ENCODE measurements around the gene SAP30.

Gene SAP30

DNA sequence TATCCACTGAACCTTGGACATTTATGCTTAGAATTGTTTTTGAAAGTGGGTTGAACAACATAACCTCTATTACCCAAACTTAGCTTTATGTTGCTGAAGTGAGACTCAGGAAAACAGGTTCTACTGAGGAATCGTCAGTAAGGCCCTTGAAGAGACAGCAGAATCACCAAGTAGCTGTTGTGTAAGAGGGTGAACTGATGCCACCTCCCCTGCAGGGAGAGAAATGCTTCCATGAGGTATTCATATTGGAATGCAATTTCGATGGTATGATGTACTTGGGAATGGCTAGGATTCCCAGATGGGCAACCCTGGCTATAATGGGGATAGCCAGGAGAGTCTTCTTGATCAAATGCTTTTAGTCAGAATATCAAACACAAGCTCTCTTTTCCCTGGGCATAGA, 32.3 kb downstream of the SAP30 start:
- H3K23ac ChIP-seq (ENCODE audit: low read length): no peak overlapping the region
- WGBS (ENCODE audit: extremely low coverage, insufficient coverage, insufficient read length): no CpG with 5 or more reads among the region's 2 CpGs
- no peak overlapping the region for H3K14ac ChIP-seq (ENCODE audit: low read length)
- no peak overlapping the region for H3K27ac ChIP-seq (ENCODE audit: low read depth, low read length)
- no peak overlapping the region for H3K9ac ChIP-seq (ENCODE audit: low read length)
- peak in 1 of 2 donors; percentile 8 for DNase-seq
- no peaks in the 10 kb centered on the region for H3K36me3 ChIP-seq (ENCODE audit: control insufficient read depth in 1 of 2, insufficient read depth in 2 of 2, low read length in 2 of 2)
- H4K8ac ChIP-seq (ENCODE audit: low read depth, low read length): no peak overlapping the region
- no peak overlapping the region for H2BK5ac ChIP-seq (ENCODE audit: low read depth, low read length, poor library complexity)
- no peak overlapping the region for H3K18ac ChIP-seq (ENCODE audit: low read length)
- H4K91ac ChIP-seq (ENCODE audit: low read depth, low read length): no peak overlapping the region
- H3K79me2 ChIP-seq (ENCODE audit: control insufficient read depth, insufficient read depth, low read length, poor library complexity): no peaks in the 10 kb centered on the region
- no peaks in the 10 kb centered on the region for H3K79me1 ChIP-seq (ENCODE audit: low read length)
- no peaks in the 10 kb centered on the region for H3K4me1 ChIP-seq (ENCODE audit: control insufficient read depth in 1 of 2, insufficient read depth in 2 of 2, low read length in 2 of 2)
- H2AFZ ChIP-seq (ENCODE audit: insufficient read depth, low read length, poor library complexity): no peak overlapping the region
- no peak overlapping the region for H2AK5ac ChIP-seq (ENCODE audit: low read length)
- H3K27me3 ChIP-seq (ENCODE audit: insufficient read depth, low read length): no peaks in the 10 kb centered on the region
- no peak overlapping the region for H3K4ac ChIP-seq (ENCODE audit: low read depth, low read length)
- no peak overlapping the region for H2BK12ac ChIP-seq (ENCODE audit: low read length)
- no peak overlapping the region for H3K4me2 ChIP-seq (ENCODE audit: low read length)
- H3K4me3 ChIP-seq (ENCODE audit: low read depth, low read length): no peak overlapping the region
- no peak overlapping the region for H2BK120ac ChIP-seq (ENCODE audit: insufficient read depth, low read length, poor library complexity)
- H3K9me3 ChIP-seq (ENCODE audit: insufficient read depth, low read depth, low read length): no peaks in the 10 kb centered on the region
- no peak overlapping the region for H4K12ac ChIP-seq (ENCODE audit: low read depth, low read length)

DNA sequence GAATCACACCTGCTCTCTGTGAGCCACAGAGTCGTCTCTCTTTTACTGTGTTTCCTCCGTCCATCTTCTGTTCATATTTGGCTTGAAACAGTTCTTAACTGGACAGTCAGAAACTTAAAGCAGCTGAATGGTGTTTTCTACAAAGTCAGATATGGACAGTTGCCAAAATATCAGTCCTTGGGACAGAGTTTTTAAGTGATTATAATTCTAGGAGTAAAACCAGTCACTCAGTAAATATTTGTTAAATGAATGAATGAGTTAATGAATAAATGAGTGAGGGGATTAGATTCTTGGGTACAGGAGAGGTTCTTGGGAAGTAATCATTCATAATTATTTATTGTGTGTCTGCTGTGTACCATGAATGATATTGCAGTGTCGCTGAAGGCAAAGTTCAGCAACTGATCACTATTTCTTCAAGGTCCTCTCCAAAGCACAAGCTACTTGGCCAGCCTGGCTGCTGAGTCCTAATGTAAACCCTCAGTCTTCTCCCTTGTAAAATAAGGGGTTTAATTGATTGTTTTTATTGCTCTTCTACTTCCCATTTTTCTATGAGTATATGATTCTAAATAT, 33.6 kb downstream of the SAP30 start:
- no peaks in the 10 kb centered on the region for H3K9me3 ChIP-seq (ENCODE audit: insufficient read depth, low read depth, low read length)

DNA sequence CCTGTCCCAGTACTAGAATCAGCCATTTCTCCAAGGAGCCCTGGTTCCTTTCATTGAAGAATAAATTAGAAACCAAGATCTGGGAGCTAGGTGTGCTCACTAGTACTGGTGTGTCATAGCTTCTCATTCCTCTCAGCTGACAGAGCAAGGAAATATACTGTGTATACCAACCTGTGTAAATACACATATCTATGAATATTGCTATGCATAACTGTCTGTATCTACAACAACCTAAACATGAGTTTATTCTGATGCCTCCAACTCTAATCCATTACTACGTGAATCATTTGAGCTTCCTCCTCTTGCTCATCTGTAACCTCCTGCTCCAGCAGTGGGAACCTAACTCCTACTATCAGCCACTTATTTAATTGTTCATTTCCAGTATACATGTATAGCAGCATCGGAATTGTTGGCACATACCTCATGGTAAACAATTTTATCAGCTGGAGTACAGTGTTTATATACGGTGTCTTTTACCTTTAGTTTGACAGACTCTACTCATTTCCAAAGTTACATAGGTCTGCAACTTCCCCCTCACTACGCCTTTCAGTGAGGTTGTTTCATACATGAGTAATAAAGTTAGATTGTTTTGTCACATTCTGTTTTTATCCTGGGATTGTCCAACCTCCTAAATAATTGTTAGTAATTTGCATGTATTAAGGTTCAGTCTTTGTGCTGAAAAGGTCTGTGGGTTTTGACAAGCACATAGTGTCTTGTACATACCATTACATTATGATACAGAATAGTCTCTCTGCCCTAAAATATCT, 35.3 kb downstream of the SAP30 start:
- H4K12ac ChIP-seq (ENCODE audit: low read depth, low read length): no peak overlapping the region
- DNase-seq: no peak
- no peak overlapping the region for H3K9ac ChIP-seq (ENCODE audit: low read length)
- H3K14ac ChIP-seq (ENCODE audit: low read length): no peak overlapping the region
- H3K27me3 ChIP-seq (ENCODE audit: insufficient read depth, low read length): no peaks in the 10 kb centered on the region
- H2BK12ac ChIP-seq (ENCODE audit: low read length): no peak overlapping the region
- no peak overlapping the region for H4K8ac ChIP-seq (ENCODE audit: low read depth, low read length)
- no peaks in the 10 kb centered on the region for H3K79me2 ChIP-seq (ENCODE audit: control insufficient read depth, insufficient read depth, low read length, poor library complexity)
- H2AK5ac ChIP-seq (ENCODE audit: low read length): no peak overlapping the region
- H3K23ac ChIP-seq (ENCODE audit: low read length): no peak overlapping the region
- H2AFZ ChIP-seq (ENCODE audit: insufficient read depth, low read length, poor library complexity): no peak overlapping the region
- no peak overlapping the region for H4K91ac ChIP-seq (ENCODE audit: low read depth, low read length)
- peaks cover 0 to 4% of the 10 kb centered on the region in 2 experiments for H3K4me1 ChIP-seq (ENCODE audit: control insufficient read depth in 1 of 2, insufficient read depth in 2 of 2, low read length in 2 of 2)
- no peak overlapping the region for H2BK120ac ChIP-seq (ENCODE audit: insufficient read depth, low read length, poor library complexity)
- H3K4me3 ChIP-seq (ENCODE audit: low read depth, low read length): no peak overlapping the region
- no peaks in the 10 kb centered on the region for H3K9me3 ChIP-seq (ENCODE audit: insufficient read depth, low read depth, low read length)
- no peak overlapping the region for H3K18ac ChIP-seq (ENCODE audit: low read length)
- no CpG with 5 or more reads among the region's 4 CpGs for WGBS (ENCODE audit: extremely low coverage, insufficient coverage, insufficient read length)
- H3K4me2 ChIP-seq (ENCODE audit: low read length): no peak overlapping the region
- H3K4ac ChIP-seq (ENCODE audit: low read depth, low read length): no peak overlapping the region
- no peak overlapping the region for H2BK5ac ChIP-seq (ENCODE audit: low read depth, low read length, poor library complexity)
- H3K36me3 ChIP-seq (ENCODE audit: control insufficient read depth in 1 of 2, insufficient read depth in 2 of 2, low read length in 2 of 2): no peaks in the 10 kb centered on the region
- H3K27ac ChIP-seq (ENCODE audit: low read depth, low read length): no peak overlapping the region
- H3K79me1 ChIP-seq (ENCODE audit: low read length): no peaks in the 10 kb centered on the region

More for the DNA sequence above, 33.6 kb downstream of the SAP30 start:
- Histone ChIP-seq H3K4me3 (ENCODE audit: low read depth, low read length) (no peak overlapping the region), H2BK12ac (ENCODE audit: low read length) (no peak overlapping the region), H3K4me1 (ENCODE audit: control insufficient read depth in 1 of 2, insufficient read depth in 2 of 2, low read length in 2 of 2) (no peaks in the 10 kb centered on the region), H2BK120ac (ENCODE audit: insufficient read depth, low read length, poor library complexity) (no peak overlapping the region), H3K23ac (ENCODE audit: low read length) (no peak overlapping the region), H4K12ac (ENCODE audit: low read depth, low read length) (no peak overlapping the region), H3K79me1 (ENCODE audit: low read length) (no peaks in the 10 kb centered on the region), H4K8ac (ENCODE audit: low read depth, low read length) (no peak overlapping the region), H3K27ac (ENCODE audit: low read depth, low read length) (no peak overlapping the region), H2AK5ac (ENCODE audit: low read length) (no peak overlapping the region), H3K4ac (ENCODE audit: low read depth, low read length) (no peak overlapping the region), H2BK5ac (ENCODE audit: low read depth, low read length, poor library complexity) (no peak overlapping the region), H2AFZ (ENCODE audit: insufficient read depth, low read length, poor library complexity) (no peak overlapping the region), H3K9ac (ENCODE audit: low read length) (no peak overlapping the region), H3K27me3 (ENCODE audit: insufficient read depth, low read length) (no peaks in the 10 kb centered on the region), H3K14ac (ENCODE audit: low read length) (no peak overlapping the region), H3K4me2 (ENCODE audit: low read length) (no peak overlapping the region), H3K79me2 (ENCODE audit: control insufficient read depth, insufficient read depth, low read length, poor library complexity) (no peaks in the 10 kb centered on the region), H3K18ac (ENCODE audit: low read length) (no peak overlapping the region), H4K91ac (ENCODE audit: low read depth, low read length) (no peak overlapping the region), H3K36me3 (ENCODE audit: control insufficient read depth in 1 of 2, insufficient read depth in 2 of 2, low read length in 2 of 2) (no peaks in the 10 kb centered on the region)
- DNase-seq: no peak
- no CpG with 5 or more reads among the region's 3 CpGs for WGBS (ENCODE audit: extremely low coverage, insufficient coverage, insufficient read length)

GRCh38 chr4:173410079-173410478, 39.3 kb downstream of the SAP30 start:
- H2BK5ac ChIP-seq (ENCODE audit: low read depth, low read length, poor library complexity): no peak overlapping the region
- no peak overlapping the region for H3K9ac ChIP-seq (ENCODE audit: low read length)
- no peak overlapping the region for H3K14ac ChIP-seq (ENCODE audit: low read length)
- H4K12ac ChIP-seq (ENCODE audit: low read depth, low read length): no peak overlapping the region
- no peak overlapping the region for H2BK12ac ChIP-seq (ENCODE audit: low read length)
- no peaks in the 10 kb centered on the region for H3K36me3 ChIP-seq (ENCODE audit: control insufficient read depth in 1 of 2, insufficient read depth in 2 of 2, low read length in 2 of 2)
- H3K79me1 ChIP-seq (ENCODE audit: low read length): no peaks in the 10 kb centered on the region
- no peaks in the 10 kb centered on the region for H3K9me3 ChIP-seq (ENCODE audit: insufficient read depth, low read depth, low read length)
- H3K79me2 ChIP-seq (ENCODE audit: control insufficient read depth, insufficient read depth, low read length, poor library complexity): no peaks in the 10 kb centered on the region
- H3K4ac ChIP-seq (ENCODE audit: low read depth, low read length): no peak overlapping the region
- no peak overlapping the region for H3K4me2 ChIP-seq (ENCODE audit: low read length)
- H2BK120ac ChIP-seq (ENCODE audit: insufficient read depth, low read length, poor library complexity): no peak overlapping the region
- DNase-seq: no peak
- no peak overlapping the region for H3K4me3 ChIP-seq (ENCODE audit: low read depth, low read length)
- no peak overlapping the region for H2AFZ ChIP-seq (ENCODE audit: insufficient read depth, low read length, poor library complexity)
- no peak overlapping the region for H3K18ac ChIP-seq (ENCODE audit: low read length)
- no peak overlapping the region for H4K8ac ChIP-seq (ENCODE audit: low read depth, low read length)
- H4K91ac ChIP-seq (ENCODE audit: low read depth, low read length): no peak overlapping the region
- WGBS (ENCODE audit: extremely low coverage, insufficient coverage, insufficient read length): no CpG with 5 or more reads among the region's 2 CpGs
- H3K23ac ChIP-seq (ENCODE audit: low read length): no peak overlapping the region
- peaks cover 0 to 4% of the 10 kb centered on the region in 2 experiments for H3K4me1 ChIP-seq (ENCODE audit: control insufficient read depth in 1 of 2, insufficient read depth in 2 of 2, low read length in 2 of 2)
- H2AK5ac ChIP-seq (ENCODE audit: low read length): no peak overlapping the region
- no peaks in the 10 kb centered on the region for H3K27me3 ChIP-seq (ENCODE audit: insufficient read depth, low read length)
- no peak overlapping the region for H3K27ac ChIP-seq (ENCODE audit: low read depth, low read length)
